Breast epithelium (tissue), 4 donors: Measurements from ENCODE around the gene SH3GL3. TPM values are rescaled to one million over a fixed set of nuclear protein-coding genes. Genes with fewer than 3 reads are reported as not detected.

ENCODE experiments used
- DNase-seq, 2 donors: peaks; one replicate each; pipeline ENCODE4 v3.0.0-alpha.2; 2019; ENCODE audit warnings: low spot score in 2 of 2
- H3K27ac ChIP-seq, 2 donors: fragments of 200-600 bp; sonication (generic) in 1 of 2; one replicate each; pipeline ENCODE4 v1.5.1; 2016 to 2019; ENCODE audit warnings: mild to moderate bottlenecking in 1 of 2
- H3K27me3 ChIP-seq, 2 donors: fragments of 200-600 bp; sonication (generic) in 1 of 2; one replicate each; pipeline versions ENCODE4 v1.5.1 to v1.6.0; 2017 to 2019; ENCODE audit warnings: control low read depth in 1 of 2, mild to moderate bottlenecking in 1 of 2
- H3K36me3 ChIP-seq: fragments of 200-600 bp; one replicate; pipeline ENCODE4 v1.5.1; 2019
- H3K4me1 ChIP-seq, 2 donors: fragments of 200-600 bp; sonication (generic); one replicate each; pipeline ENCODE4 v1.5.1; 2016 to 2019; ENCODE audit warnings: control low read depth in 1 of 2
- H3K4me3 ChIP-seq, 3 donors: fragments of 200-600 bp; sonication (generic); 1 replicate in 2 of 3; 2 replicates in 1 of 3; pipeline ENCODE4 v1.5.1; 2016 to 2019; ENCODE audit warnings: mild to moderate bottlenecking in 3 of 3, moderate library complexity in 2 of 3
- H3K9me3 ChIP-seq, 2 donors: fragments of 200-600 bp; sonication (generic) in 1 of 2; one replicate each; pipeline ENCODE4 v1.5.1; 2016 to 2019; ENCODE audit warnings: control low read depth in 1 of 2
- POLR2A ChIP-seq: fragments of 450-650 bp; IDR thresholded peaks from one replicate; pipeline ENCODE4 v1.6.1; 2016; ENCODE audit warnings: antibody characterized with exemption, mild to moderate bottlenecking, moderate library complexity
- POLR2AphosphoS5 ChIP-seq, 3 donors: sonication (generic); formaldehyde crosslinking; IDR thresholded peaks; one replicate each; pipeline ENCODE4 v1.6.1; 2017; ENCODE audit warnings: antibody characterized with exemption in 3 of 3
- intact Hi-C: fragments of 100-400 bp; cut with DNase I; formaldehyde crosslinking; loops from one replicate; pipeline ENCODE4 v1.15.1; 2023; ENCODE audit warnings: low total_unique reads
- total RNA-seq, 3 donors: library from RNA; depleted of rRNA; stranded (reverse); fragments of >200 nt; gene quantifications; one replicate each; pipeline ENCODE4 v1.1.0, GENCODE V29; 2016
- TF ChIP-seq, protein P1 (sequence below), 3 donors: fragments of 450-650 bp; IDR thresholded peaks; one replicate each; pipeline ENCODE4 v1.5.1; 2016 to 2017; ENCODE audit warnings: antibody characterized with exemption in 3 of 3, mild to moderate bottlenecking in 3 of 3, moderate library complexity in 3 of 3

The SH3GL3 gene
- total RNA-seq, 3 donors from 2014 or later: not detected

GRCh38 chr15:83610901-83611685, 164.0 kb downstream of the SH3GL3 start:
- no peak overlapping the region for H3K4me3 ChIP-seq
- H3K36me3 ChIP-seq: no peaks in the 10 kb centered on the region
- no peaks in the 10 kb centered on the region for H3K4me1 ChIP-seq
- no peaks in the 10 kb centered on the region for H3K27me3 ChIP-seq
- DNase-seq: no peak
- H3K27ac ChIP-seq: no peak overlapping the region
- intact Hi-C loops: no loop called here
- TF ChIP-seq POLR2AphosphoS5 (IDR thresholded peaks at IDR 0.05): no peak
- TF ChIP-seq, protein P1, sequence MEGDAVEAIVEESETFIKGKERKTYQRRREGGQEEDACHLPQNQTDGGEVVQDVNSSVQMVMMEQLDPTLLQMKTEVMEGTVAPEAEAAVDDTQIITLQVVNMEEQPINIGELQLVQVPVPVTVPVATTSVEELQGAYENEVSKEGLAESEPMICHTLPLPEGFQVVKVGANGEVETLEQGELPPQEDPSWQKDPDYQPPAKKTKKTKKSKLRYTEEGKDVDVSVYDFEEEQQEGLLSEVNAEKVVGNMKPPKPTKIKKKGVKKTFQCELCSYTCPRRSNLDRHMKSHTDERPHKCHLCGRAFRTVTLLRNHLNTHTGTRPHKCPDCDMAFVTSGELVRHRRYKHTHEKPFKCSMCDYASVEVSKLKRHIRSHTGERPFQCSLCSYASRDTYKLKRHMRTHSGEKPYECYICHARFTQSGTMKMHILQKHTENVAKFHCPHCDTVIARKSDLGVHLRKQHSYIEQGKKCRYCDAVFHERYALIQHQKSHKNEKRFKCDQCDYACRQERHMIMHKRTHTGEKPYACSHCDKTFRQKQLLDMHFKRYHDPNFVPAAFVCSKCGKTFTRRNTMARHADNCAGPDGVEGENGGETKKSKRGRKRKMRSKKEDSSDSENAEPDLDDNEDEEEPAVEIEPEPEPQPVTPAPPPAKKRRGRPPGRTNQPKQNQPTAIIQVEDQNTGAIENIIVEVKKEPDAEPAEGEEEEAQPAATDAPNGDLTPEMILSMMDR (IDR thresholded peaks at IDR 0.05): no peak
- TF ChIP-seq POLR2A: no peak
- H3K9me3 ChIP-seq: no peaks in the 10 kb centered on the region

DNA sequence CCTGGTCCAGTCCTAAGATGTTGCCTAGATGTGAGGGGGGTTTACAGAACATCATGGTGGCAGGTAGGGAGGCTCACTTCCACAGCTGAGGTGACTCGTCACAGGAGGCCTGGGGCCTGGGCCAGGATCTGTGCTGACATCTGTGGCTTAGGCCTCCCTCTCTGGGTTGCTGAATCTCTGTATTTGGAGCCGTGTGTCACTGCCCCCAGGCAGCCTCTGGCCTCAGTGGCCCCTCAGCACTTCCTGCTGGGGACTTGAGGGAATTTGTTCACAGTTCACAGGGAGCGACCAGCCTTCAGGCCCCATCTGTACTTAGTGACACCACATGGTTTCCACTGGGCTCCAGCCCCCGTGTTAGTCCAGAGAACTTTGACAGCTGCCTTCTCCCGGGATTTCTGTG, 165.1 kb downstream of the SH3GL3 start:
- no peak overlapping the region for H3K4me3 ChIP-seq
- no peaks in the 10 kb centered on the region for H3K4me1 ChIP-seq
- TF ChIP-seq, protein P1 (IDR thresholded peaks at IDR 0.05): no peak
- TF ChIP-seq POLR2AphosphoS5 (IDR thresholded peaks at IDR 0.05) (no peak), POLR2A (no peak)
- H3K27ac ChIP-seq: no peak overlapping the region
- intact Hi-C loops: no loop called here
- no peaks in the 10 kb centered on the region for H3K27me3 ChIP-seq
- H3K9me3 ChIP-seq: no peaks in the 10 kb centered on the region
- DNase-seq: no peak
- no peaks in the 10 kb centered on the region for H3K36me3 ChIP-seq

- no peak overlapping the region for H3K27ac ChIP-seq
- no peaks in the 10 kb centered on the region for H3K36me3 ChIP-seq
- TF ChIP-seq, protein P1 (IDR thresholded peaks at IDR 0.05): no peak
- no peak for TF ChIP-seq POLR2A
- TF ChIP-seq POLR2AphosphoS5 (IDR thresholded peaks at IDR 0.05): no peak
- no peaks in the 10 kb centered on the region for H3K27me3 ChIP-seq
- no peak for DNase-seq
- H3K4me1 ChIP-seq: no peaks in the 10 kb centered on the region
- intact Hi-C loops: no loop called here
- H3K9me3 ChIP-seq: no peaks in the 10 kb centered on the region
- H3K4me3 ChIP-seq: no peak overlapping the region
Observed at GRCh38 chr15:83612898-83613635, 165.9 kb downstream of the SH3GL3 start.

GRCh38 chr15:83613714-83614113, 166.6 kb downstream of the SH3GL3 start:
- Histone ChIP-seq H3K36me3 (no peaks in the 10 kb centered on the region), H3K9me3 (no peaks in the 10 kb centered on the region), H3K4me1 (no peaks in the 10 kb centered on the region), H3K4me3 (no peak overlapping the region), H3K27ac (no peak overlapping the region), H3K27me3 (no peaks in the 10 kb centered on the region)
- TF ChIP-seq POLR2AphosphoS5 (IDR thresholded peaks at IDR 0.05) (no peak), POLR2A (no peak)
- TF ChIP-seq, protein P1 (IDR thresholded peaks at IDR 0.05): no peak
- DNase-seq: peak in 1 of 2 donors; percentile 22
- intact Hi-C loops: no loop called here

DNA sequence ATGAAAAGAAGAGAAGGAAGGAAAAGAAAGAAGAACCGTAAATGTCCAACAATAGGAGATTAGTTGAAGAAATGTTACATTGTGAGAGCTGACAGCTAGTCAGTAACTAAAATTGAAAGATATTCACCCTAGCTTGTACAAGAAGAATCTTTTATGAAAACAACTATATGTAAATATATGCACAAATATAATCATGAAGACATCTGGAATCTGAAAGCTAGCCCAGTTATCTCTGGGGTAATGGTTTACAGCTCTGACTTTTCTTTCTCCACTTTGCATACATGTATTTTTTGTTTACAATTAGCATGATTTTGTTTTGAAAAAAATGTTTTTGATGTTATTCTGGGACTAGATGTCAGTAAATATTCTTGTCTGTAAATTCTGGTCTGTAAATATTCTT, 169.7 kb downstream of the SH3GL3 start:
- Histone ChIP-seq H3K9me3 (peaks cover 0 to 11% of the 10 kb centered on the region in 2 donors), H3K36me3 (no peaks in the 10 kb centered on the region), H3K4me3 (no peak overlapping the region), H3K4me1 (no peaks in the 10 kb centered on the region), H3K27ac (no peak overlapping the region), H3K27me3 (no peaks in the 10 kb centered on the region)
- DNase-seq: no peak
- intact Hi-C loops: no loop called here
- no peak for TF ChIP-seq POLR2AphosphoS5 (IDR thresholded peaks at IDR 0.05)
- TF ChIP-seq, protein P1 (IDR thresholded peaks at IDR 0.05): no peak
- no peak for TF ChIP-seq POLR2A
